Duodenal mucosa (tissue), 2 donors: ENCODE data around the gene CRCP.
"Not testable (repeated sequence)": the region's sequence is repeated elsewhere in the genome, so short reads cannot be mapped to it uniquely, and the experiment has no call there.

ENCODE experiments used
- H3K27ac ChIP-seq: one replicate; pipeline ENCODE4 v1.7.0; 2013; ENCODE audit warnings: low read depth, low read length
- H3K27me3 ChIP-seq, 2 donors: one replicate each; pipeline ENCODE4 v1.7.0; 2013; ENCODE audit warnings: low read length in 2 of 2, control low read depth in 1 of 2; ENCODE audit not compliant: insufficient read depth in 2 of 2, control insufficient read depth in 1 of 2
- H3K36me3 ChIP-seq, 2 donors: one replicate each; pipeline ENCODE4 v1.7.0; 2013; ENCODE audit warnings: low read length in 2 of 2, control low read depth in 1 of 2; ENCODE audit not compliant: insufficient read depth in 2 of 2, control insufficient read depth in 1 of 2
- H3K4me1 ChIP-seq, 2 donors: one replicate each; pipeline ENCODE4 v1.7.0; 2013; ENCODE audit warnings: low read length in 2 of 2, control low read depth in 1 of 2; ENCODE audit not compliant: insufficient read depth in 2 of 2, control insufficient read depth in 1 of 2
- H3K4me3 ChIP-seq, 2 donors: one replicate each; pipeline ENCODE4 v1.7.0; 2013; ENCODE audit warnings: low read length in 2 of 2, low read depth in 1 of 2
- H3K9ac ChIP-seq, 2 donors: one replicate each; pipeline ENCODE4 v1.7.0; 2013; ENCODE audit warnings: low read length in 2 of 2, low read depth in 1 of 2
- H3K9me3 ChIP-seq, 2 donors: one replicate each; pipeline ENCODE4 v1.7.0; 2013; ENCODE audit warnings: low read length in 2 of 2, control low read depth in 1 of 2; ENCODE audit not compliant: control insufficient read depth in 1 of 2

Gene CRCP

DNA sequence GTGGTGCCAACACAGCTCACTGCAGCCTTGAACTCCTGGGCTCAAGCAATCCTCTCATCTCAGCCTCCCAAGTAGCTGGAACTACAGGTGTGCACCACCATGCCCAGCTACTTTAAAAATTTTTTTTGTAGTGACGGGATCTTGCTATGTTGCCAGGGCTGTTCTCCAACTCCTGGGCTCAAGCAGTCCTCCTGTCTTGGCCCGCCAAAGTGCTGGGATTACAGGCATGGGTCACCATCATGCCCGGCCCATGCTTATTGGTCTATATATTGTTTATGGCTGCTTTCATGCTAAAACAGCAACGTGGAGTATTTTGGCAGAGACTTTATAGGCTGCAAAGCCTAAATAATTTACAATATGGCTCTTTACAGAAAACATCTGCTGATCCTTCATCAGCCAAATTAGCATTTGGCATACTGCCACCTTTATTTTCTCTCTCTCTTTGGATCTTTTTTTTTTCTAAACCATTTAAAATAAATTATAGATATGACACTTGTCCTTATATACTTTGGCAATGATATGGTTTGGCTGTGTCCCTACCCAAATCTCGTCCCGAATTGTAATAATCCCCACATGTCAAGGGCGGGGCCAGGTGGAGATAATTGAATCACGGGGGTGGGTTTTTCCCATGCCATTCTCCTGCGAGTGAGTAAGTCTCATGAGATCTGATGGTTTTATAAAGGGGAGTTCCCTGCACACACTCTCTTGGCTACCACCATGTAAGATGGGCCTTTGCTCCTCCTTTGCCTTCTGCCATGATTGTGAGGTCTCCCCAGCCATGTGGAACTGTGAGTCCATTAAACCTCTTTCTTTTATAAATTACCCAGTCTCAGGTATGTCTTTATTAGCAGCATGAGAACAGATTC lies 58.1 kb downstream of the CRCP start:
- not testable (repeated sequence) for H3K27ac ChIP-seq, H3K4me3 ChIP-seq

DNA sequence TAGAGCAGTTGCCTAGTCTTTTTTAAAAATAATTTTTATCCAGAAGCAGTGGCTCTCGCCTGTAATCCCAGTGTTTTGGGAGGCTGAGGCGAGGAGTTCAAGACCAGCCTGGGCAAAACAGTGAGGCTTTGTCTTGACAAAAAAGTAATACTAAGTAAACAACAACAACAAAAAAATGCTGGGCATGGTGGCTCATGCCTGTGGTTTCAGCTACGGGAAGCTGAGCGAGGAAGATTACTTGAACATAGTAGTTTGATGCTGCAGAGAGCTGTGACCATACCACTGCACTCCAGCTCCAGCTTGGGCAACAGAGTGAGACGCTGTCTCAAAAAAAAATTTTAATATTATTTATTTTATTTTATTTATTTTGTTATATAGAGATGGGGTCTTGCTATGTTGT lies 59.2 kb downstream of the CRCP start:
- no peak overlapping the region for H3K27ac ChIP-seq
- no peaks in the 10 kb centered on the region for H3K9me3 ChIP-seq
- H3K4me3 ChIP-seq: no peak overlapping the region
- no peaks in the 10 kb centered on the region for H3K36me3 ChIP-seq
- H3K9ac ChIP-seq: no peak overlapping the region
- no peaks in the 10 kb centered on the region for H3K27me3 ChIP-seq
- no peaks in the 10 kb centered on the region for H3K4me1 ChIP-seq

More for the DNA sequence above, 58.1 kb downstream of the CRCP start:
- not testable (repeated sequence) for H3K9ac ChIP-seq, H3K4me1 ChIP-seq, H3K36me3 ChIP-seq, H3K9me3 ChIP-seq, H3K27me3 ChIP-seq

DNA sequence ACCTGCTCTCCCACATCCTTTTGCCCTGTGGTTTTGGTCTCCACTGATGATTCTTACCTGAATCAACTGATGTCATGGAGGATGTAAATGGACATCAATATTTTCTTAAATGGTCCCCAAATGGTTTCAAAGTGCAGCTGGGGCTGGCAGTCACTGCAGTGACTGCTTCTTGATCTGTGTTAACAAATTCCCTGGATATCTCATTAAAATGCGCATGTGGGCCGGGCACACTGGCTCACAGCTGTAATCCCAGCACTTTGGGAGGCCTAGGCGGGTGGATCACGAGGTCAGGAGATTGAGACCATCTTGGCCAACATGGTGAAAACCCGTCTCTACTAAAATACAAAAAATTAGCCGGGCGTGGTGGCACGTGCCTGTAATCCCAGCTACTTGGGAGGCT lies 60.4 kb downstream of the CRCP start:
- H3K4me1 ChIP-seq, H3K4me3 ChIP-seq, H3K27me3 ChIP-seq, H3K9ac ChIP-seq, H3K9me3 ChIP-seq, H3K27ac ChIP-seq, H3K36me3 ChIP-seq: not testable (repeated sequence)

DNA sequence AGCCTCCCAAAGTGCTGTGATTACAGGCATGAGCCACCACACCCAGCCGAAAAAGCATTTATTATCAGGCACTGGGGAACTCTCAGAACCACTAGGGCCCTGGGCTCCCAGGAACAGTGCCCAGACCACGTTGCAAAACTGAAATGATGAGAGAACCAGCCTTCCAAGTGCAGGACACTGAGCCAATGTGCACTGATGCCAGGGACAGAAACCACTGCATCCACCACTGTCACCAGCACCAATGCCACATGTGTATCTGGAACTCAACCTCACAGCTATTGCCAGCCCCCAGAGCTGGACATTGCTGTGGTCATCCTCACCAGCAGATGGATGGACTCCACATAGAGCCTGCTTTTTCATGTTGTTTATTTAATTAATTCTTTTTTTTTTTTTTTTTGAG lies 62.3 kb downstream of the CRCP start:
- Histone ChIP-seq H3K27me3 (no peaks in the 10 kb centered on the region), H3K9me3 (no peaks in the 10 kb centered on the region), H3K4me1 (no peaks in the 10 kb centered on the region), H3K4me3 (no peak overlapping the region), H3K9ac (no peak overlapping the region), H3K27ac (no peak overlapping the region), H3K36me3 (no peaks in the 10 kb centered on the region)

DNA sequence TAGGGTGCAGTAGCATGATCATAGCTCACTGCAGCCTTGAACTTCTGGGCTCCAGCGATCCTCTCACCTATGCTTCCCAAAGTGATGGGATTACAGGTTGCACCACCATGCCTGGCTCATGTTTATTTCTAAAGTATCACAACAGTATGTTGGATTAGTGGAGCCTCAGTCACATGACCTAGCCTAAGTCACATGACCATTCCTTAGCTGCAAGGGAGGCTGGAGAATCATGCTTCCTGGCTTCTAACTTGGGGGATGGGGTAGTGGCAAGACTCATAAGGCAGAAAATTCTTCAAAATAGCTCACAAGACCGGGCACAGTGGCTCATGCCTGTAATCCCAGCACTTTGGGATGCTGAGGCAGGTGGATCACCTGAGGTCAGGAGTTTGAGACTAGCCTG lies 63.6 kb downstream of the CRCP start:
- Histone ChIP-seq H3K27me3 (no peaks in the 10 kb centered on the region), H3K36me3 (no peaks in the 10 kb centered on the region), H3K27ac (no peak overlapping the region), H3K4me3 (no peak overlapping the region), H3K4me1 (no peaks in the 10 kb centered on the region), H3K9ac (no peak overlapping the region), H3K9me3 (no peaks in the 10 kb centered on the region)

DNA sequence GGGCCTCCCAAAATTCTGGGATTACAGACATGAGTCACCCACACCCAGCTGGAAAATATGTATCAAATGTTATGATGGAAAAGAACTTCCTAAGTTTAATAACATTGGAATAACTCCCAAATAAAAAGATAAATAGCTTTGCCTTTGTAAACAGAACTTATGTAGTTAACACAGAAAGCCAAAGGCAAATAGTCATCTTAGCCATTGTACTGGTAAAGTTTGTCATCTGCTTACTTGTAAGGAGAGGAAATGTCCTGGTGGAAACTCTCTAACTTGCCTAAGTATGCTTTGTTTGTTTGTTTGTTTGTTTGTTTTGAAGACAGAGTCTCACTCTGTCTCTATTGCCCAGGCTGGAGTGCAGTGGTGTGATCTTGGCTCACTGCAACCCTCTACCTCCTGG lies 66.7 kb downstream of the CRCP start:
- Histone ChIP-seq H3K9ac (no peak overlapping the region), H3K4me3 (no peak overlapping the region), H3K4me1 (no peaks in the 10 kb centered on the region), H3K27ac (no peak overlapping the region), H3K9me3 (no peaks in the 10 kb centered on the region), H3K27me3 (no peaks in the 10 kb centered on the region), H3K36me3 (no peaks in the 10 kb centered on the region)

DNA sequence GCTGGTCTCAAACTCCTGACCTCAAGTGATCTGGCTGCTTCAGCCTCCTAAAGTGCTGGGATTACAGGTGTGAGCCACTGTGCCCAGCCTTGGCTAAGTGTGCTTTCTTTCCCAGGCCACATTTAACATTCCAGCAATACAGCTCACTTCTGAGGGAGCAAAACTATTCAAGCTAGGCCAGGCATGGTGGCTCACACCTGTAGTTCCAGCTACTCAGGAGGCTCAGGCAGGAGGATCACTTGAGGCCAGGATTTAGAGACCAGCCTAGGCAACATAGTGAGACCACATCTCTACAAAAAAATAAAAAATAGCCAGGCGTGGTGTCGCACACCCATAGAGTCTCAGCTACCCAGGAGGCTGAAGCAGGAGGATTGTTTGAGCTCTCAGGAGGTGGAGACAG lies 67.2 kb downstream of the CRCP start:
- Histone ChIP-seq H3K9ac (no peak overlapping the region), H3K27me3 (no peaks in the 10 kb centered on the region), H3K4me1 (no peaks in the 10 kb centered on the region), H3K36me3 (no peaks in the 10 kb centered on the region), H3K4me3 (no peak overlapping the region), H3K9me3 (no peaks in the 10 kb centered on the region), H3K27ac (no peak overlapping the region)

DNA sequence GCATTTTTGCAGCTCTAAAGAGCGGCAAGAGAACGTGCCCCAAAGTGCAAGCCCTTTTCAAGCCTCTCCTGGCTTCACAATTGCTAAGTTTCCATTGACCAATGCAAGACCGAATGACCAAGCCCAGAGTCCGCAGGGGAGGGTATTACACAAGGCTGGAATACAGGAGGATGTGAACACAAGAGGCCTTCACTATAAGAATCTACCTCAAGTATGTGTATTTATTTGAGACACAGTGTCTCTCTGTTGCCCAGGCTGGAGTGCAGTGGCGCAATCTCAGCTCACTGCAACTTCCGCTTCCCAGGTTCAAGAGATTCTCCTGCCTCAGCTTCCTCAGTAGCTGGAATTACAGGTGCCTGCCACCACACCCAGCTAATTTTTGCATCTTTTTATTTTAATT lies 68.3 kb downstream of the CRCP start:
- H3K36me3 ChIP-seq: no peaks in the 10 kb centered on the region
- H3K9ac ChIP-seq: no peak overlapping the region
- no peaks in the 10 kb centered on the region for H3K4me1 ChIP-seq
- no peaks in the 10 kb centered on the region for H3K27me3 ChIP-seq
- H3K9me3 ChIP-seq: no peaks in the 10 kb centered on the region
- no peak overlapping the region for H3K4me3 ChIP-seq
- no peak overlapping the region for H3K27ac ChIP-seq

DNA sequence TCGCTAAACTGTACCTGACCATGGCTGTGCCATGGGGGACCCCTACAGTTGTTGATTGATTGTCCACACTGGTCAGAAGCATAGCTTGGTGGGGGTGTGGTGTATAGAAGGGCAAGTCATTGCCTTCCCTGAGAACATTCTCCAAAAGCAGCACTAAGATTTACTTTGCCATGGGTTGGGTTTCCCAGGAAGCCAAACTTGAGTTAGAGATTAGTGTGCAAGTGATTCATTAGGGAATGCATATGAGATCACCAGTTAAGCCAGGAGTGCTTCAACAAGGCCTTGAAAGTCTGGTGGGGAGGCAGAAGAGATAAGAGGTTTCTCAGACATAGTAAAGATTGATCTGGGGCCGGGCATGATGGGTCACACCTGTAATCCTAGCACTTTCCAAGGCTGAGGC lies 69.1 kb downstream of the CRCP start:
- H3K4me3 ChIP-seq: no peak overlapping the region
- H3K36me3 ChIP-seq: no peaks in the 10 kb centered on the region
- no peaks in the 10 kb centered on the region for H3K4me1 ChIP-seq
- H3K27ac ChIP-seq: no peak overlapping the region
- no peaks in the 10 kb centered on the region for H3K27me3 ChIP-seq
- no peak overlapping the region for H3K9ac ChIP-seq
- no peaks in the 10 kb centered on the region for H3K9me3 ChIP-seq

DNA sequence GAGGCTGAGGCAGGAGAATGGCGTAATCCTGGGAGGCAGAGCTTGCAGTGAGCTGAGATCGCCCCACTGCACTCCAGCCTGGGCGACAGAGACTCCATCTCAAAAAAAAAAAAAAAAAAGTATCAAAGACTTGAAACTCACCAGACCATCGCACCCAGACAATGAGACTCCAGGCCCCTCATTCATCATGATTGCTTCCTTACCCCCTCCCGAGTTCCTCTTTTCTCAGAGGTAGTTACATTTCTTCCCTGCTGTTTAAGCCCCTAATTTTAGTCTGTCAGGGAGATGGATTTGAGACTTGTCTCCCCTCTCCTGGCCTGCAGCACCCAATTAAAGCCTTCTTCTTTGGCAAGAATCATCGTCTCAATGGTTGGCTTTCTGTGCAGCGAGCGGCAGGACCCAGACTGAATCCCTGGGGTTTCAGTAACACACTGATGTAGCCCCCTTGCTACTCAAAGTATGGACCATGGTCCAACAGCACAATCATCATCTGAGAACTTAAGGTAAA lies 71.1 kb downstream of the CRCP start:
- Histone ChIP-seq H3K36me3 (no peaks in the 10 kb centered on the region), H3K27me3 (no peaks in the 10 kb centered on the region), H3K4me1 (no peaks in the 10 kb centered on the region), H3K4me3 (no peak overlapping the region), H3K9me3 (no peaks in the 10 kb centered on the region), H3K27ac (no peak overlapping the region), H3K9ac (no peak overlapping the region)
